GM19452 (cell line): ENCODE results near the gene NPEPL1.
"Not testable (repeated sequence)": the region's sequence is repeated elsewhere in the genome, so short reads cannot be mapped to it uniquely, and the experiment has no call there.

Experiments
- ATAC-seq: cut with Tn5 transposase; IDR thresholded peaks from one replicate; pipeline ENCODE4 v1.9.1; 2021; ENCODE audit not compliant: unreplicated experiment

NPEPL1 gene

GRCh38 chr20:58756450-58756775 lies 63.8 kb downstream of the NPEPL1 start:
- no peak for ATAC-seq

GRCh38 chr20:58757647-58758046 lies 65.0 kb downstream of the NPEPL1 start:
- not testable (repeated sequence) for ATAC-seq

DNA sequence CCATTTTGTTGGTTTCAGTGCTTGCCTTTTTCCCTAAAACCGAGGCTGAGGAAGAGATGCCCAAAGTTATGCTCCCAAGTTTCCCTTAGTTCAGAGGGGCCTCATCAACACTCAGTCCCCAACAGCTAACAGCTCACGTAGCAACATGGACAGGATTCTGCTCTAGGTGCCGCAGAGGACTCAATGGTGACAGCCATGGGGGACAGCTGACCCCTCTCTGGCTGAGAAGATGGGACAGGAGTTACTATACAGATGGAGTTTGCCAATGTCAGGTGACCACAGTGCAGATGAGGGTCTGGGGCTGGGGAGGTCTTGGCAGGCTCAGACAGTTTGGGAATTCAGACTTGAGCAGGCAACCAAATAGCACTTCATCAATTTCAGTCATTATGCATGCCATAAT lies 67.3 kb downstream of the NPEPL1 start:
- no peak for ATAC-seq

DNA sequence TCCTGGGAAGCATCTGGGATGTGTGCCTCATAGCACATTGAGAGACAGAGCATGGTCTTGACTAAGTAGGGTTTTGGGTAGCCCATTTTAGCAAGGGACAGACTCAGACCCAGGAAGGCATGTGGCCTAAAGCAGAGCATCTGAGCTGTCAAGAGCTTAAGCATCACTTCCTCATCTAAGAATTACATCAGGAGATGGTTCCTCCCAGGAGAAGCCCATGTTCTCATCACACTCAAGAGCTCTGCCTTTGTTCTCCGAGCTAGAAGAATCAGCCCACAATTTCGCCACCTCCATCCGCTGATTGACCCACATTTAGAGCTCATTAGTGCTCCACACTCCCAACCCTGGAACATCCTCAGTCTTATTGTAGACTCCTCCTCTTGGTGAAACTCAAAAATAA lies 68.3 kb downstream of the NPEPL1 start:
- ATAC-seq = no peak

- no peak for ATAC-seq
Observed at GRCh38 chr20:58762120-58762519, 69.5 kb downstream of the NPEPL1 start.

- no peak for ATAC-seq
Observed at GRCh38 chr20:58763076-58763475, 70.5 kb downstream of the NPEPL1 start.
